Measurements from ENCODE around the gene SPRN. TPM values are rescaled to one million over a fixed set of nuclear protein-coding genes. Genes with fewer than 3 reads are reported as not detected.

SPRN gene
- total and polyA plus RNA-seq, 2 of the 4 experiments (the other 2 are of a cell fraction) = 0.36 to 2.3 TPM

DNA sequence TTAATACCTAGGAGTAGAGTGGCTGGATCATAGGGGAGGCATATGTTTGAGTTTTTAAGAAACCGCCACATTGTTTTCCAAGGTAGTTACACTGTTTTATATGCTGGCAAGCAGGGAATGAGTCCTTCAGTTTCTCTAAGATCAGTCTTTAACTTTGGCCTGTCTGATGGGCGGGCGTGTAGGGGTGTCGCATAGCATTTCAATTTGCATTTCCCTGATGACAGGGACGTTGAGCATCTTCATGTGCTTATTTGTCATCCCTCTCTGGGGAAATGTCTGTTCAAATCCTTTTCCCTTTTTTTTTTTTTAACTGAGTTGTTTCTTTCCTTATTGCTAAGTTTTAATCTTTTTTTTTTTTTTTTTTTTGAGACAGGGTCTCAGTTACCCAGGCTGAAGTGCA lies 20.6 kb downstream of the SPRN start:
- intact Hi-C loops (cut with micrococcal nuclease) = no loop called here
- POLR2A ChIA-PET (ENCODE audit: unreplicated experiment) = no interaction called here
- Histone ChIP-seq H3K4me3 (ENCODE audit: insufficient read depth, low read depth, low read length) (no peak overlapping the region), H3K14ac (replicated peaks; ENCODE audit: low read depth, low read length) (no peak overlapping the region), H3K27me3 (ENCODE audit: control insufficient read depth, insufficient read depth, low read length) (no peaks in the 10 kb centered on the region), H2BK120ac (ENCODE audit: low read depth, low read length) (no peak overlapping the region), H4K5ac (ENCODE audit: low read depth, low read length) (no peak overlapping the region), H4K20me1 (ENCODE audit: insufficient read depth, low read length) (peaks cover 8% of the 10 kb centered on the region; the same call in 1 of the 2 replicates), H3K4ac (ENCODE audit: low read depth, low read length) (no peak overlapping the region), H3K56ac (ENCODE audit: extremely low read depth, insufficient read depth, low read length) (no peak overlapping the region), H2BK5ac (ENCODE audit: low read depth, low read length, poor library complexity, severe bottlenecking) (no peak overlapping the region), H3K9me3 (ENCODE audit: control insufficient read depth, insufficient read depth, low read length) (no peaks in the 10 kb centered on the region), H4K91ac (ENCODE audit: insufficient read depth, low read depth, low read length) (no peak overlapping the region), H3K9me1 (ENCODE audit: insufficient read depth, low read length) (peaks cover 6% of the 10 kb centered on the region; the same call in 1 of the 2 replicates), H3K4me2 (ENCODE audit: low read depth, low read length) (no peak overlapping the region), H3K79me1 (ENCODE audit: low read depth in 1 of 2, low read length in 2 of 2) (peaks cover 25 to 48% of the 10 kb centered on the region in 2 experiments), H3K23ac (ENCODE audit: low read depth, low read length) (no peak overlapping the region), H2AFZ (replicated peaks; ENCODE audit: low read length, poor library complexity) (no peak overlapping the region), H2AK5ac (ENCODE audit: low read depth, low read length) (no peak overlapping the region), H2BK15ac (ENCODE audit: low read depth, low read length) (no peak overlapping the region), H2BK20ac (ENCODE audit: low read depth, low read length) (no peak overlapping the region), H2AK9ac (replicated peaks; ENCODE audit: low read depth, low read length, poor library complexity) (no peak overlapping the region), H3K36me3 (ENCODE audit: control insufficient read depth, insufficient read depth, low read length) (peaks cover 51% of the 10 kb centered on the region), H4K8ac (ENCODE audit: low read depth in 2 of 2, low read length in 2 of 2) (no peak overlapping the region), H3K18ac (ENCODE audit: low read depth, low read length) (no peak overlapping the region), H3K9ac (ENCODE audit: low read depth, low read length) (no peak overlapping the region), H3K27ac (ENCODE audit: insufficient read depth, low read length) (no peak overlapping the region), H3K4me1 (ENCODE audit: control insufficient read depth, insufficient read depth, low read length) (peaks cover 4% of the 10 kb centered on the region; the same call in 1 of the 2 replicates)
- dilution Hi-C loops (cut with HindIII; ENCODE audit: low sequenced_read_pairs, unreplicated experiment) = no loop called here
- in situ Hi-C loops (cut with MboI; ENCODE audit: low sequenced_read_pairs) = no loop called here
- DNase-seq (no peak), ATAC-seq (ENCODE audit: low read depth) (no peak)
- BruUV-seq (replicated peaks) = no TSS peak
- CTCF ChIA-PET = no interaction called here
- WGBS, 2 experiments (ENCODE audit: extremely low coverage in 2 of 2, insufficient read length in 1 of 2) = 84% methylated on average over 3 of the region's 5 CpGs; no CpG with 5 or more reads in 1 of the 2 experiments
- TF ChIP-seq MAZ (IDR thresholded peaks at IDR 0.05; ENCODE audit: borderline replicate concordance, low read depth, low read length) (no peak), RFX5 (IDR thresholded peaks at IDR 0.05; ENCODE audit: low read depth, low read length) (no peak), SMC3 (IDR thresholded peaks at IDR 0.05; ENCODE audit: low read depth, low read length) (no peak), FOS (IDR thresholded peaks at IDR 0.05; ENCODE audit: low read depth, low read length) (no peak), CEBPB (IDR thresholded peaks at IDR 0.05; ENCODE audit: low read depth, low read length) (no peak), RAD21 (IDR thresholded peaks at IDR 0.05; ENCODE audit: low read length) (no peak), NFE2L2 (IDR thresholded peaks at IDR 0.05; ENCODE audit: low read depth, low read length) (no peak), MXI1 (IDR thresholded peaks at IDR 0.05; ENCODE audit: borderline replicate concordance, low read depth, low read length) (no peak), POLR2A (IDR thresholded peaks at IDR 0.05; ENCODE audit: low read depth, low read length) (no peak), RCOR1 (IDR thresholded peaks at IDR 0.05; ENCODE audit: insufficient replicate concordance, low read length) (no peak), BHLHE40 (IDR thresholded peaks at IDR 0.05; ENCODE audit: low read depth, low read length) (no peak), ELK1 (IDR thresholded peaks at IDR 0.05; ENCODE audit: borderline replicate concordance, low read depth, low read length) (no peak), CHD1 (IDR thresholded peaks at IDR 0.05; ENCODE audit: low read depth, low read length) (no peak), MAFK (IDR thresholded peaks at IDR 0.05; ENCODE audit: low read depth, low read length) (no peak), USF2 (IDR thresholded peaks at IDR 0.05; ENCODE audit: low read depth, low read length) (no peak)
- TF ChIP-seq, protein P1, sequence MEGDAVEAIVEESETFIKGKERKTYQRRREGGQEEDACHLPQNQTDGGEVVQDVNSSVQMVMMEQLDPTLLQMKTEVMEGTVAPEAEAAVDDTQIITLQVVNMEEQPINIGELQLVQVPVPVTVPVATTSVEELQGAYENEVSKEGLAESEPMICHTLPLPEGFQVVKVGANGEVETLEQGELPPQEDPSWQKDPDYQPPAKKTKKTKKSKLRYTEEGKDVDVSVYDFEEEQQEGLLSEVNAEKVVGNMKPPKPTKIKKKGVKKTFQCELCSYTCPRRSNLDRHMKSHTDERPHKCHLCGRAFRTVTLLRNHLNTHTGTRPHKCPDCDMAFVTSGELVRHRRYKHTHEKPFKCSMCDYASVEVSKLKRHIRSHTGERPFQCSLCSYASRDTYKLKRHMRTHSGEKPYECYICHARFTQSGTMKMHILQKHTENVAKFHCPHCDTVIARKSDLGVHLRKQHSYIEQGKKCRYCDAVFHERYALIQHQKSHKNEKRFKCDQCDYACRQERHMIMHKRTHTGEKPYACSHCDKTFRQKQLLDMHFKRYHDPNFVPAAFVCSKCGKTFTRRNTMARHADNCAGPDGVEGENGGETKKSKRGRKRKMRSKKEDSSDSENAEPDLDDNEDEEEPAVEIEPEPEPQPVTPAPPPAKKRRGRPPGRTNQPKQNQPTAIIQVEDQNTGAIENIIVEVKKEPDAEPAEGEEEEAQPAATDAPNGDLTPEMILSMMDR (conservative IDR thresholded peaks at IDR 0.05; ENCODE audit: low read depth, low read length) = no peak

All from IMR-90 (cell line).